Tibial artery (tissue), 4 donors: Measurements from ENCODE around the gene GRM8.

ENCODE experiments used
- DNase-seq, 2 donors: peaks; one replicate each; pipeline ENCODE4 v3.0.0-alpha.2; 2019
- H3K27ac ChIP-seq, 2 donors: fragments of 200-600 bp; sonication (generic) in 1 of 2; 1 replicate in 1 of 2; 2 replicates in 1 of 2; pipeline ENCODE4 v1.5.1; 2018 to 2019; ENCODE audit warnings: mild to moderate bottlenecking in 1 of 2
- H3K27me3 ChIP-seq, 2 donors: fragments of 200-600 bp; sonication (generic) in 1 of 2; one replicate each; pipeline versions ENCODE4 v1.5.1 to v1.6.0; 2016 to 2019
- H3K36me3 ChIP-seq, 3 donors: fragments of 200-600 bp; sonication (generic) in 2 of 3; one replicate each; pipeline ENCODE4 v1.5.1; 2016 to 2019; ENCODE audit warnings: mild to moderate bottlenecking in 2 of 3
- H3K4me1 ChIP-seq, 4 donors: fragments of 200-600 bp; sonication (generic) in 2 of 4; 1 replicate in 3 of 4; 2 replicates in 1 of 4; pipeline ENCODE4 v1.5.1; 2016 to 2019
- H3K4me3 ChIP-seq, 2 donors: fragments of 200-600 bp; sonication (generic) in 1 of 2; 1 replicate in 1 of 2; 2 replicates in 1 of 2; pipeline ENCODE4 v1.5.1; 2018 to 2019; ENCODE audit warnings: mild to moderate bottlenecking in 2 of 2
- H3K9me3 ChIP-seq, 3 donors: fragments of 200-600 bp; sonication (generic) in 1 of 3; one replicate each; pipeline ENCODE4 v1.5.1; 2016 to 2019
- intact Hi-C: fragments of 100-400 bp; cut with DNase I; formaldehyde crosslinking; loops from one replicate; pipeline ENCODE4 v1.15.0; 2023; ENCODE audit warnings: low total_unique reads
- TF ChIP-seq, protein P1 (sequence below), 2 experiments: fragments of 200-600 bp in 1 of 2; fragments of 450-650 bp in 1 of 2; IDR thresholded peaks; one replicate each; pipeline ENCODE4 v1.5.1; 2017 to 2019; ENCODE audit warnings: antibody characterized with exemption in 2 of 2, mild to moderate bottlenecking in 1 of 2, moderate library complexity in 1 of 2

The GRM8 gene

GRCh38 chr7:126718419-126718818 lies 534.3 kb downstream of the GRM8 start:
- intact Hi-C loops = no loop called here
- Histone ChIP-seq H3K9me3 (no peaks in the 10 kb centered on the region), H3K27ac (no peak overlapping the region), H3K4me1 (no peaks in the 10 kb centered on the region), H3K4me3 (no peak overlapping the region), H3K36me3 (no peaks in the 10 kb centered on the region), H3K27me3 (no peaks in the 10 kb centered on the region)
- TF ChIP-seq, protein P1, sequence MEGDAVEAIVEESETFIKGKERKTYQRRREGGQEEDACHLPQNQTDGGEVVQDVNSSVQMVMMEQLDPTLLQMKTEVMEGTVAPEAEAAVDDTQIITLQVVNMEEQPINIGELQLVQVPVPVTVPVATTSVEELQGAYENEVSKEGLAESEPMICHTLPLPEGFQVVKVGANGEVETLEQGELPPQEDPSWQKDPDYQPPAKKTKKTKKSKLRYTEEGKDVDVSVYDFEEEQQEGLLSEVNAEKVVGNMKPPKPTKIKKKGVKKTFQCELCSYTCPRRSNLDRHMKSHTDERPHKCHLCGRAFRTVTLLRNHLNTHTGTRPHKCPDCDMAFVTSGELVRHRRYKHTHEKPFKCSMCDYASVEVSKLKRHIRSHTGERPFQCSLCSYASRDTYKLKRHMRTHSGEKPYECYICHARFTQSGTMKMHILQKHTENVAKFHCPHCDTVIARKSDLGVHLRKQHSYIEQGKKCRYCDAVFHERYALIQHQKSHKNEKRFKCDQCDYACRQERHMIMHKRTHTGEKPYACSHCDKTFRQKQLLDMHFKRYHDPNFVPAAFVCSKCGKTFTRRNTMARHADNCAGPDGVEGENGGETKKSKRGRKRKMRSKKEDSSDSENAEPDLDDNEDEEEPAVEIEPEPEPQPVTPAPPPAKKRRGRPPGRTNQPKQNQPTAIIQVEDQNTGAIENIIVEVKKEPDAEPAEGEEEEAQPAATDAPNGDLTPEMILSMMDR (IDR thresholded peaks at IDR 0.05) = no peak
- DNase-seq = no peak

DNA sequence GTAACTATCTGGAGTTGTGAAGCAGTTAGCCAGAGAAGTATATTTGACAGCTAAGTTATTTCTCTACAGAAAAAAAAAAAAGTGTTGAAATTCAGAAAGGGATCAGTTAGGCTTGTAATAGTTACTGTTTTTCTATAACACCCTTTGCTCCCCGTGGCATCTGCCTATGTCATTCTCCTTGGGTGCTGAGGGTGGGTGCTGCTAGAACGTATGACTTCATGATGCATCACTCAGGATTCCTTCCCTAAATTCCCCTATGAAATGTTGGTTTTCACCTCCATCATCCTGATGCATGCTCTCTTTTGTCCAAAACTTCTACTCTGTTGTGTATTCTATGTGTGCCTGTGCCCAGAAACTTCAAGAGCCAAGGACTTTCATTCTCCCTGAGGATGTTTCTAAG lies 536.4 kb downstream of the GRM8 start:
- intact Hi-C loops = no loop called here
- no peak overlapping the region for H3K4me3 ChIP-seq

DNA sequence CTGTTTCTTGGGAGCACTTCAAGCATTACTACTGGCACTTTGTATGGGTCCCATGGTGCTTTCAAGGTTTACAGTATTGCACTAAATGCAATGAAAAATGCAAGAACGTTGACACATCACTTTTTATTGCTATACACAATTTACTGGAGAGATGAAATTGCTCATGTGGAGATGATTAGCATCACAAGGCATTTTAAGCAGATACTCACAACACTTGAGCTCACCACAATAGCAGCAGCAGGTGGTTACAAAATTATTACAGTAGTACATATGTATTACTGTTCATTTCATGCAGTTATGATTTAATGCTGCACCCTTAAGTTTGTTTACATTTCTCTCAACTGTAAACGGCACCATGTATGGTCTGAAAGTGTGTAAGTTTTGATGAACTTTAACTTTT lies 537.7 kb downstream of the GRM8 start:
- Histone ChIP-seq H3K27ac (no peak overlapping the region), H3K27me3 (no peaks in the 10 kb centered on the region), H3K4me1 (no peaks in the 10 kb centered on the region), H3K36me3 (no peaks in the 10 kb centered on the region), H3K9me3 (no peaks in the 10 kb centered on the region), H3K4me3 (no peak overlapping the region)
- TF ChIP-seq, protein P1 (IDR thresholded peaks at IDR 0.05) = no peak
- DNase-seq = no peak
- intact Hi-C loops = no loop called here

More for the DNA sequence above, 536.4 kb downstream of the GRM8 start:
- Histone ChIP-seq H3K27me3 (no peaks in the 10 kb centered on the region), H3K4me1 (no peaks in the 10 kb centered on the region), H3K9me3 (no peaks in the 10 kb centered on the region), H3K27ac (no peak overlapping the region), H3K36me3 (no peaks in the 10 kb centered on the region)
- DNase-seq = no peak
- TF ChIP-seq, protein P1 (IDR thresholded peaks at IDR 0.05) = no peak

DNA sequence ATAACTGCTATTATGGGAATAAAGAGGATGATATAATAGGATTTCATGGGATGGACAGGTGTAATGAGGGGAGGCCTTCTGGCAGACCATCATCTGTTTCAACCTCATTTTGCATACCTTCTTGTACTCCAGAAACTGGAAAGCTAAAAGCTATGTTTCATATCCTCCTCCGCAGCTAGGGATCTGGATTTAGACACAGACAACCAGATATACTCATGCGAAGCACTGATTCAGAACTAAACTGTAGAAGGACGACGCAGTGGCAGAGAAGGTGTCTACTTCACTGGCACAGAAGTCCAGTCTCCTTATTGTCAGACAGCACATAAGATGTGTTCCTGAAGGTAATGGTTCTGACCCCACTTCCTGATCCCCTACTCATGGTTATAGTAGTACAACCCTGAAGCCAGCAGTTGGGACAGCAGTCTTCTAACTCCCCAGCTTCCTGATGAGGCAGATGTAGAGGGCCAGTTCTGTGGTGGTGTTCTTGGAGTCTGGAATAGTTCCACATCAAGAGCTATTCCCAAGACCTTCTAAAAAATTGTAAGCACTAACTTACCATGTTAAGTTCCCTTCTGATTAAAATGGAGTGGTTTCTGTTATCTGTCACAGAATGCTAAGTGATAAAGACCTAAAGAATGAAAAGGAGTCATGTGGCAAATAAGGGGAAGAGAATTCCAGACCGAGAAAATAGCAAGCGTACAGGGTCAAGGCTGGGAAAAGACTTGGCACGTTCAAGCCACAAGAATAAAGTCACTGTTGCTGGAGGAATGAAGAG lies 550.3 kb downstream of the GRM8 start:
- DNase-seq = no peak
- Histone ChIP-seq H3K36me3 (no peaks in the 10 kb centered on the region), H3K4me1 (no peaks in the 10 kb centered on the region), H3K4me3 (no peak overlapping the region), H3K9me3 (no peaks in the 10 kb centered on the region), H3K27ac (no peak overlapping the region), H3K27me3 (no peaks in the 10 kb centered on the region)
- TF ChIP-seq, protein P1 (IDR thresholded peaks at IDR 0.05) = no peak
- intact Hi-C loops = no loop called here

- Histone ChIP-seq H3K4me1 (no peaks in the 10 kb centered on the region), H3K4me3 (no peak overlapping the region), H3K36me3 (no peaks in the 10 kb centered on the region), H3K27ac (no peak overlapping the region), H3K9me3 (no peaks in the 10 kb centered on the region), H3K27me3 (no peaks in the 10 kb centered on the region)
- intact Hi-C loops = no loop called here
- DNase-seq = no peak
- TF ChIP-seq, protein P1 (IDR thresholded peaks at IDR 0.05) = no peak
These were observed 551.7 kb downstream of the GRM8 start for GRCh38 chr7:126700807-126701604.
